Measurements from ENCODE around the gene DLL4.

DNA sequence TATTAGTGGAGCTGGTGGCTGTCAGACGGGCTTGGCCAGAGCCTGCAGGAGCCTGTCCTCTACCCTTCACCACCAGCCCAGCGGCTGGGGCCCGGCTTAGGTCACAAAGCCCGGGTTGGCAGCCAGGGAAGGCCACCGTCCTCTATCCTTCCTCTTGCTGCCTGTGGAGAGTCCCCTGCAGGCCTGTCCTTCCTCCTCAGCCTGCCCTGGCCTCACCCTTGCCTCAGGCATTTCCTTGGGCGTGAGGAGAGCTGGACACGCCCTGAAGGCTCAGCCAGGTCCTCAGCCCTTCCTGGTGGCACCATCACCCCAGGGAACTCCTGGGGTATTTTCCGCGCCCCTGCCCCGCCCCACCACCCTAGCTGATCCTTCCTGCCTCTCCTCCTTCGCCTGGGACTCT lies 31.8 kb downstream of the DLL4 start:
- TF ChIP-seq, protein P1, sequence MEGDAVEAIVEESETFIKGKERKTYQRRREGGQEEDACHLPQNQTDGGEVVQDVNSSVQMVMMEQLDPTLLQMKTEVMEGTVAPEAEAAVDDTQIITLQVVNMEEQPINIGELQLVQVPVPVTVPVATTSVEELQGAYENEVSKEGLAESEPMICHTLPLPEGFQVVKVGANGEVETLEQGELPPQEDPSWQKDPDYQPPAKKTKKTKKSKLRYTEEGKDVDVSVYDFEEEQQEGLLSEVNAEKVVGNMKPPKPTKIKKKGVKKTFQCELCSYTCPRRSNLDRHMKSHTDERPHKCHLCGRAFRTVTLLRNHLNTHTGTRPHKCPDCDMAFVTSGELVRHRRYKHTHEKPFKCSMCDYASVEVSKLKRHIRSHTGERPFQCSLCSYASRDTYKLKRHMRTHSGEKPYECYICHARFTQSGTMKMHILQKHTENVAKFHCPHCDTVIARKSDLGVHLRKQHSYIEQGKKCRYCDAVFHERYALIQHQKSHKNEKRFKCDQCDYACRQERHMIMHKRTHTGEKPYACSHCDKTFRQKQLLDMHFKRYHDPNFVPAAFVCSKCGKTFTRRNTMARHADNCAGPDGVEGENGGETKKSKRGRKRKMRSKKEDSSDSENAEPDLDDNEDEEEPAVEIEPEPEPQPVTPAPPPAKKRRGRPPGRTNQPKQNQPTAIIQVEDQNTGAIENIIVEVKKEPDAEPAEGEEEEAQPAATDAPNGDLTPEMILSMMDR (IDR thresholded peaks at IDR 0.05; ENCODE audit: low read depth, low read length, poor library complexity, severe bottlenecking) = no peak
- TF ChIP-seq EZH2phosphoT487 (IDR thresholded peaks at IDR 0.05; ENCODE audit: borderline replicate concordance, low read length) = no peak
